Measurements from ENCODE around the gene MOCS3. TPM values are rescaled to one million over a fixed set of nuclear protein-coding genes. Genes with fewer than 3 reads are reported as not detected.

MOCS3 gene
- total and polyA plus RNA-seq, 2 experiments from 2014 or later, result 5.3 to 11.5 TPM

DNA sequence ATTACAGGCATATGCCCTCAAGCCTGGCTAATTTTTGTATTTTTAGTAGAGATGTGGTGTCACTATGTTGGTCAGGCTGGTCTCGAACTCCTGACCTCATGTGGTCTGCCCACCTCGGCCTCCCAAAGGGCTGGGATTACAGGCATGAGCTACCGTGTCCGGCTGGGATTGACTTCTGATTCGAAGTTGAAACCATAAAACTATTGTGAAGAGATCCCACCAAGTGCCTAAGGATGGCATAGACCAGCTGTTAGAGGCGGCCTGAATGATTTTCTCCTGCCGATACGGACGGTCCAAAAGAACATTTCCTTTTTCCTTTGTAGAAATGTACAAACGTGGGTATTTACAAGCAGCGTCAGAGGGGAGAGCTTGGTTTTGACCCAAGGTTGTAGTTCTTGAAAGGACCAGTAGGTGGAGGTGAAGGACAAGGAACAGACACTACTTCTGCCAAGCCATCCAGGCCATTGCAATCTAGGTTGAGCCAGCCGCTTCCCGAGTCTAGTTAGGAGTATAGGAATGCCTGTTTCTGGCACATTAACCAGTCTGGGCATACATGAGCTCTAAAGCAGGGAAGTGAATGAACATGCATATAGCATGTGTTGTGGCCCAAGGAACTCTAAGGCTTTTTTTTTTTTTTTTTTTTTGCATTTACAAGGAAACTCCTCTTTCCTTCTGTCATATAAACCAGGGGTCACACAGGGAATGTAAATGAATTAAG, 29.0 kb downstream of the MOCS3 start:
- H3K4me3 ChIP-seq, result 0 out of 2 replicates have a peak overlapping the region, but pooled peaks have one; percentile 21
- no peaks in the 10 kb centered on the region for H3K36me3 ChIP-seq (ENCODE audit: low read depth)
- 11% methylated on average over 13 of the region's 13 CpGs for WGBS, 2 experiments (ENCODE audit: low coverage in 1 of 2, low lambda C conversion rate in 2 of 2, missing lambda C conversion rate in 2 of 2)
- H3K9me2 ChIP-seq (ENCODE audit: insufficient read depth), result no peaks in the 10 kb centered on the region
- H4K20me1 ChIP-seq (ENCODE audit: insufficient read depth), result no peaks in the 10 kb centered on the region
- 0 out of 2 replicates have a peak, but pooled peaks cover 4% of the 10 kb centered on the region for H3F3A ChIP-seq (ENCODE audit: insufficient read depth)
- peak; percentile 89 for DNase-seq
- no peaks in the 10 kb centered on the region for H3K27me3 ChIP-seq (replicated peaks; ENCODE audit: insufficient read depth)
- no peak for TF ChIP-seq EZH2 (IDR thresholded peaks at IDR 0.05; ENCODE audit: insufficient read depth, poor library complexity, severe bottlenecking)
- no peak for TF ChIP-seq EZH2phosphoT487 (IDR thresholded peaks at IDR 0.05; ENCODE audit: insufficient read depth, low read depth)
- H3K27ac ChIP-seq, result no peak overlapping the region
- peaks cover 1% of the 10 kb centered on the region; the same call in 1 of the 2 replicates for H3K4me1 ChIP-seq (ENCODE audit: insufficient read depth)
- H2AFZ ChIP-seq, result peak overlapping the region; percentile 77
- peak overlapping the region; percentile 44 for H3K9ac ChIP-seq
- no peaks in the 10 kb centered on the region for H3K9me3 ChIP-seq (ENCODE audit: low read depth)
- H3K79me2 ChIP-seq (ENCODE audit: insufficient read depth), result no peaks in the 10 kb centered on the region
- no peak overlapping the region for H3K4me2 ChIP-seq (ENCODE audit: unreplicated experiment)
- in situ Hi-C loops (cut with MboI), result loop anchor here (5.0 to 25.0 kb wide), 4 partner anchors 320 to 1100 kb away; no protein-coding TSS in a partner anchor

DNA sequence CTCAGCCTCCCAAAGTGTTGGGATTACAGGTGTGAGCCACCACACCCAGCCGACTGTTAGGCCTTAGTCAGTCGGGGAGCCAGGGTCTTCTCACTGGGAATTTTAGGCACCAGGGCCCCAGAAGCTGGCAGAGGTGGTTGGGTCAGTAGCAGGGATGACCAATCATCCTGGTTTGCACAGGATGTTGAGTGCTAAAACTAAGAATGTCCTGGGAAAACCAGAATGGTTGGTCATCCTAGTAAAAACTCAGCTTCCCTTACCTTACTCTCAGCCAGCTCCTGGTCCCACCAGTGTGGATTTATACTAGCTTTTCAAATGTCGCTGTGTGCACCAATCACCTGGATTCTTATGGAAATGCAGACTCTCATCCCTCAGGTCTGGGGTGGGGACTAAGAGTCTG, 32.5 kb downstream of the MOCS3 start:
- H3F3A ChIP-seq (ENCODE audit: insufficient read depth), result no peaks in the 10 kb centered on the region
- no peaks in the 10 kb centered on the region for H3K79me2 ChIP-seq (ENCODE audit: insufficient read depth)
- no peak overlapping the region for H3K4me3 ChIP-seq
- no peak overlapping the region for H3K27ac ChIP-seq
- peak; percentile 33 for DNase-seq
- H3K9me3 ChIP-seq (ENCODE audit: low read depth), result no peaks in the 10 kb centered on the region
- no peaks in the 10 kb centered on the region for H3K27me3 ChIP-seq (replicated peaks; ENCODE audit: insufficient read depth)
- WGBS, 2 experiments (ENCODE audit: low coverage in 1 of 2, low lambda C conversion rate in 2 of 2, missing lambda C conversion rate in 2 of 2), result 89 to 98% methylated on average over 3 of the region's 3 CpGs
- H3K4me2 ChIP-seq (ENCODE audit: unreplicated experiment), result no peak overlapping the region
- no peaks in the 10 kb centered on the region for H3K4me1 ChIP-seq (ENCODE audit: insufficient read depth)
- H3K9ac ChIP-seq, result no peak overlapping the region
- H2AFZ ChIP-seq, result no peak overlapping the region
- H3K36me3 ChIP-seq (ENCODE audit: low read depth), result no peaks in the 10 kb centered on the region
- no peak for TF ChIP-seq EZH2phosphoT487 (IDR thresholded peaks at IDR 0.05; ENCODE audit: insufficient read depth, low read depth)
- TF ChIP-seq EZH2 (IDR thresholded peaks at IDR 0.05; ENCODE audit: insufficient read depth, poor library complexity, severe bottlenecking), result no peak
- H4K20me1 ChIP-seq (ENCODE audit: insufficient read depth), result no peaks in the 10 kb centered on the region
- H3K9me2 ChIP-seq (ENCODE audit: insufficient read depth), result no peaks in the 10 kb centered on the region
- in situ Hi-C loops (cut with MboI), result loop anchor here (25.0 kb wide), 2 partner anchors 796 to 1096 kb away; no protein-coding TSS in a partner anchor

DNA sequence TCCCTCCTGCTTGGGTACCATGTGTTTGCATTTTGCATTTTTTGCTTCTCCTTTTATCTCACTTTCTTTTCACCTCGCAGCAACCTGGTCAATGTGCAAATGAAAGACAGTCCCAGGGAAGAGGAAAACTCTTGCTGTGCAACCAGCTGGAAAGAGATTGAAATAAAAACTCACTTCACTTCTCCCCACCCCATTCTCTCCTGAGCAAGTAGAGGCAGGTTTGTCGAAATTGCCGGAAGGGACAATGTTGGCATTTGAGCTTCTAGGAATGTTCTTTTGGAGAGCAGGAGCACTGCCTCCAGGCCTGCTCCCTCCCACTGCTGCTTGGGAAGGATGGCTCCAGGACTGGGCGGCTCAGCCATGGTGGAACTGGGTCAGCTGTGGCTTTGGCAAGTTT, 33.7 kb downstream of the MOCS3 start:
- TF ChIP-seq EZH2phosphoT487 (IDR thresholded peaks at IDR 0.05; ENCODE audit: insufficient read depth, low read depth) (no peak), EZH2 (IDR thresholded peaks at IDR 0.05; ENCODE audit: insufficient read depth, poor library complexity, severe bottlenecking) (no peak)
- Histone ChIP-seq H3K27me3 (replicated peaks; ENCODE audit: insufficient read depth) (no peaks in the 10 kb centered on the region), H3K79me2 (ENCODE audit: insufficient read depth) (no peaks in the 10 kb centered on the region), H3K9me3 (ENCODE audit: low read depth) (no peaks in the 10 kb centered on the region), H3K4me3 (no peak overlapping the region), H4K20me1 (ENCODE audit: insufficient read depth) (no peaks in the 10 kb centered on the region), H3K27ac (no peak overlapping the region), H3K36me3 (ENCODE audit: low read depth) (no peaks in the 10 kb centered on the region), H3K9ac (no peak overlapping the region), H3K9me2 (ENCODE audit: insufficient read depth) (no peaks in the 10 kb centered on the region), H3K4me2 (ENCODE audit: unreplicated experiment) (no peak overlapping the region), H3F3A (ENCODE audit: insufficient read depth) (no peaks in the 10 kb centered on the region; the same call in 1 of the 2 replicates), H3K4me1 (ENCODE audit: insufficient read depth) (peaks cover 7% of the 10 kb centered on the region), H2AFZ (peak overlapping the region; percentile 53)
- in situ Hi-C loops (cut with MboI), result loop anchor here (25.0 kb wide), 2 partner anchors 795 to 1095 kb away; no protein-coding TSS in a partner anchor
- 47 to 54% methylated on average over 4 of the region's 4 CpGs for WGBS, 2 experiments (ENCODE audit: low coverage in 1 of 2, low lambda C conversion rate in 2 of 2, missing lambda C conversion rate in 2 of 2)
- DNase-seq, result no peak

DNA sequence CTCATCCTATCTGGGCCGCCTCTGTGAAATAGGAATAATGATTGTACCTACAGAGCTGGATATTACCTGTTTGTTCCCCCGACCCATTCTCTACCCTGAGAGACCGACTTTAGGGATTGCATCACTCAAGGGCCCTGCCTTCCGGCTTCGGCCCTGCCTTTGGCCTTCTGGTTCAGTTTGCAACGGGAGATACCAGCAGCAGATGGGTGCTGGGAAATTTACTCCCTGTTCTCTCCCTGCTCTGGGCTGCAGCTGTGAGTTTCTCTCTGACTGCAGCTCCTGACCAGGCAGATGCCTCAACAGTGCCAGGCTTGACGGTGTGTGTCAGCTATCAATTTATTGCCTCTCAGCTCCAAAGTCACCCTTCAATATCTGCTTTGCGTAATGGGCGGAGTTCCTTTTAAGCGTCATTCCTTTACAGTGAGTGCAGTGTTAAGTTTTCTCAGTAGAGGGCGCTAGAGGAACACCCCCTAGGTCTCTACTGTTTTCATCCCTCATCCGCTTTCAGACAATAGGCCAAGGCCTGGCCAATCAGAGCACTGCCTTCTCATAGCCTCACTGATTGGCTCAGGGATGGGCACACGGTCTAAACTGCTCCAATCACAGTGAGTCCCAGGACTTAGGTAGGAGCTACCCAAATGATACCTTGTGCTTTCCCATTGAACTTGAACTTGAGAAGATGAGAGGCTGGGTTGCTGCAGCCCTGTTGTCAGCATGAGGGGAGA, 34.3 kb downstream of the MOCS3 start:
- H2AFZ ChIP-seq, result peak overlapping the region; percentile 53

More for the DNA sequence above, 34.3 kb downstream of the MOCS3 start:
- 46 to 49% methylated on average over 13 of the region's 13 CpGs for WGBS, 2 experiments (ENCODE audit: low coverage in 1 of 2, low lambda C conversion rate in 2 of 2, missing lambda C conversion rate in 2 of 2)
- Histone ChIP-seq H3K27ac (no peak overlapping the region), H3F3A (ENCODE audit: insufficient read depth) (no peaks in the 10 kb centered on the region; the same call in 1 of the 2 replicates), H3K4me2 (ENCODE audit: unreplicated experiment) (no peak overlapping the region), H3K9me3 (ENCODE audit: low read depth) (no peaks in the 10 kb centered on the region), H3K36me3 (ENCODE audit: low read depth) (no peaks in the 10 kb centered on the region), H4K20me1 (ENCODE audit: insufficient read depth) (no peaks in the 10 kb centered on the region), H3K4me3 (no peak overlapping the region), H3K4me1 (ENCODE audit: insufficient read depth) (peaks cover 7% of the 10 kb centered on the region), H3K9ac (no peak overlapping the region), H3K27me3 (replicated peaks; ENCODE audit: insufficient read depth) (no peaks in the 10 kb centered on the region), H3K9me2 (ENCODE audit: insufficient read depth) (no peaks in the 10 kb centered on the region), H3K79me2 (ENCODE audit: insufficient read depth) (no peaks in the 10 kb centered on the region)
- TF ChIP-seq EZH2 (IDR thresholded peaks at IDR 0.05; ENCODE audit: insufficient read depth, poor library complexity, severe bottlenecking), result no peak
- no peak for TF ChIP-seq EZH2phosphoT487 (IDR thresholded peaks at IDR 0.05; ENCODE audit: insufficient read depth, low read depth)
- DNase-seq, result peak; percentile 74
- in situ Hi-C loops (cut with MboI), result loop anchor here (25.0 kb wide), 2 partner anchors 794 to 1094 kb away; no protein-coding TSS in a partner anchor
